ENCODE data around the gene NELFA.
"Not testable (repeated sequence)": the region's sequence is repeated elsewhere in the genome, so short reads cannot be mapped to it uniquely, and the experiment has no call there.

The NELFA gene

GRCh38 chr4:2015008-2015407 lies 6.2 kb upstream of the NELFA start:
- no peak for TF ChIP-seq ZNF274 (IDR thresholded peaks at IDR 0.05; ENCODE audit: low read depth, low read length)

DNA sequence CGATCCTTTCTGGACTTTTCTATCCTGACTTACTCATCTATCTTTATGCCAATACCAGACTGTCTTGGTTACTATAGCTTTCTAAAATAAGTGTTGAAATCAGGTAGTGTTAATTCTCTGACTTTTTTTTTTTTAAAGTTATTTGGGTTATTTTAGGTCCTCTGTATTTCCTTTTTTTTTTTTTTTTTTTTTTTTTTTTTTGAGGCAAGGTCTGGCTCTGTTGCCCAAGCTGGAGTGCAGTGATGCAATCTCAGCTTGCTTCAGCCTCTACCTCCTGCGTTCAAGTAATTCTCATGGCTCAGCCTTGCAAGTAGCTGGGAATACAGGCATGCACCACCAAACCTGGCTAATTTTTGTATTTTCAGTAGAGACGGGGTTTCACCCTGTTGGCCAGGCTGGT lies 2.8 kb upstream of the NELFA start:
- no peak overlapping the region for H3K4me3 ChIP-seq (ENCODE audit: low read length)
- no peak for TF ChIP-seq ZNF274 (IDR thresholded peaks at IDR 0.05; ENCODE audit: low read depth, low read length)

More at GRCh38 chr4:2015008-2015407, 6.2 kb upstream of the NELFA start:
- H3K4me3 ChIP-seq (ENCODE audit: low read length) = no peak overlapping the region

GRCh38 chr4:2009651-2010233 lies 968 bp upstream of the NELFA start:
- no peak for TF ChIP-seq ZNF274 (IDR thresholded peaks at IDR 0.05; ENCODE audit: low read depth, low read length)
- H3K4me3 ChIP-seq (ENCODE audit: low read length) = peak overlapping the region; percentile 96; the same call in 1 of the 2 replicates

DNA sequence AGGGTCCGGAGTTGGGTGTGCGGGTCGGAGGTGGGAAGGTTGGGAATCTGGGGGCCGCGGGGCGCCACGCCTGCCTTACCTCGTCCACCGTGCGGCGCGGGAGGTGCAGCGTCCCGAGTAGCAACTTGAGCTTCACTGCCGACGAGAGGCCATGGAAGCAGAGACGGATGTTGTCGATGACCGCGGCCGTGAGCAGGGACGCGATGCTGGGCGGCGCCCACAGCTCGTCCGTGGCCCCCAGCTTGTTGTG lies 178 bp downstream of the NELFA start:
- peak overlapping the region; percentile 96 for H3K4me3 ChIP-seq (ENCODE audit: low read length)
- TF ChIP-seq ZNF274 (IDR thresholded peaks at IDR 0.05; ENCODE audit: low read depth, low read length) = no peak

DNA sequence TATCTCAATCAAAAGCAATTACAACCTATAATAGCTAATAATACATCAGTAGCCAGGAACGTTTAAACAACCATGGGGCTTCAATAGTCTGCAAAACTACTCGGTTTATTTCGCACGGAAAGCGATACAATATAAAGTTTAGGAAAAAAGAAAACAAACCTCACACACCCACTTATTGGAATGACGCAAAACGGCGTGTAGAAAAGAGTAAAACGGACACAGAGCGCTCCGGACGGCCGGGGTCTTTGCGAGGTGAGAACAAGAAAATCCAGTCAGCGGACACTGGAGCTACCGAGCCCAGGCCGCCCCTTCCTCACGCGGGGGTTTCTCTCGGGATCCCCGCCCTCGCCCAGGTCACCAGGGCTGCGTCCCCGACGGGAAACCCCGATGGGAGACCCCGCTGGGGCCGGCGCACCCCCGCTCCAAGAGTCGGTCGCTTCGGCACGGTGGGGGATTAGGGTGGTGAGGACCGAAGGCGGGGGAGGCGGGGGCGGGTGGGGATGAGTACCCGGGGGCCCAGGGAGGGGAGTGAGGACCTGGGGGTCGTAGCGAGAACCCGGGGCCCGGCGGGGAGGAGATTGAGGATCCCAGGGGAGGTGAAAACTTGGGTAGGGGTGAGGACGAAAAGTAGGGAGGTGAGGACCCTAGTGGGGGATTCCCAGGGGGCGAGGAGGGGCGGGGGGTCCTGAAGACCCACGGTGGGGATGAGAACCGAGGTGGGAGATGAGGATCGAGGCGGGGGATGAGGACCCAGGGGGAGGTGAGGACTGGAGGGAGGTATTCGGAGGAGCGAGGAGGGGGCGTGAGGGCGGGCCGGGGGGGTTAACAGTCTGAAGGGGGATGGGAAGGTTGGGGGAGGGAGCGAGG lies 737 bp downstream of the NELFA start:
- TF ChIP-seq ZNF274 (IDR thresholded peaks at IDR 0.05; ENCODE audit: low read depth, low read length) = no peak
- peak overlapping the region; percentile 96 for H3K4me3 ChIP-seq (ENCODE audit: low read length)

DNA sequence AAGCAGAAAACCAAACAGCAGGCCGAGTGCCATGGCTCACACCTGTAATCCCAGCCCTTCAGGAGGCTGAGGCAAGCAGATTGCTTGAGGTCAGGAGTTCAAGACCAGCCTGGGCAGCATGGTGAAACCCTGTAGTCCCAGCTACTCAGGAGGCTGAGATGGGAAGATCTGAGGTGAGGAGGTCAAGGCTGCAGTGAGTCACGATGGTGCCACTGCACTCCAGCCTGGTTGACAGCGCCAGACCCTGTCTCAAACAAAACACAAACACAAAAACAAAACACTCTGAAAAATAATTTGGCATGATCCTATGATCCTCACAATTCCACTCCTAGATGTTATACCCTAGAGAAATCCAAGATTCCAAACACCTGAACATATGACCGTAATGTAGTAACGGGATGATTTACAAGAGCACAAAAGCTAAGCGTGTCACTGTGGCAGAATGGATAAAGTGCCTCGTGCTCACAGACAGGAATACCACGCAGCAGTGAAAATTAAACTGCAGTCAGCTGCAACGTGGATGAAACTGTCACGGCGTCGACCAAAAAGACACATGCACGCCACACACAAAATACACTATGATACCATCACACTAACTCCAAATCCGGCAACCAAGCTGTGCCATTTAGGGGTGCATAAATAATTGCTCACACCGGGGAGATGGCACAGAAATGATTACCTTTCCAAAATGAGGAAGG lies 1.7 kb downstream of the NELFA start:
- H3K4me3 ChIP-seq (ENCODE audit: low read length) = peak overlapping the region; percentile 96
- TF ChIP-seq ZNF274 (IDR thresholded peaks at IDR 0.05; ENCODE audit: low read depth, low read length) = no peak

- no peak overlapping the region for H3K4me3 ChIP-seq (ENCODE audit: low read length)
These were observed 2.4 kb downstream of the NELFA start for GRCh38 chr4:2006367-2006766.

DNA sequence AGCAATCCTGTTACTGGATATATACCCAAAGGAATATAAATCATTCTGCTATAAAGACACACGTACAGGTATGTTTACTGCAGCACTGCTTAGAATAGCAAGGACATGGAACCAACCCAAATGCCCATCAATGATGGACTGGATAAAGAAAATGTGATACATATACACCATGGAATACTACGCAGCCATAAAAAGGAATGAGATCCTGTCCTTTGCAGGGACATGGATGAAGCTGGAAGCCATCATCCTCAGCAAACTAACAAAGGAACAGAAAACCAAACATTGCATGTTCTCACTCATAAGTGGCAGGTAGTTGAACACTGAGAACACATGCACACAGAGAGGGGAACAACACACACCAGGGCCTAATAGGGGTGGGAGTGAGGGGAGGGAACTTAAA lies 5.4 kb downstream of the NELFA start:
- not testable (repeated sequence) for H3K4me3 ChIP-seq (ENCODE audit: low read length)

More at GRCh38 chr4:2006367-2006766, 2.4 kb downstream of the NELFA start:
- no peak for TF ChIP-seq ZNF274 (IDR thresholded peaks at IDR 0.05; ENCODE audit: low read depth, low read length)

DNA sequence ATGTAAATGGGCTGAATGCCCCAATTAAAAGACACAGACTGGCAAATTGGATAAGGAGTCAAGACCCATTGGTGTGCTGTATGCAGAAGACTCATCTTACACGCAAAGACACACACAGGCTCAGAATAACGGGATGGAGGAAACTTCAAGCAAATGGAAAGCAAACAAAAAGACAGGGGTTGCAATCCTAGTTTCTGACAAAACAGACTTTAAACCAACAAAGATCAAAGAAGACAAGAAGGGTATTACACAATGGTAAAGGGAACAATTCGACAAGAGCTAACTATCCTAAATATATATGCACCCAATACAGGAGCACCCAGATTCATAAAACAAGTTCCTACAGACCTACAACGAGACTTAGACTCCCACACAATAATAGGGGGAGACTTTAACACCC lies 9.5 kb downstream of the NELFA start:
- not testable (repeated sequence) for H3K4me3 ChIP-seq (ENCODE audit: low read length)

- no peak overlapping the region for H3K4me3 ChIP-seq (ENCODE audit: low read length)
- TF ChIP-seq ZNF274 (IDR thresholded peaks at IDR 0.05; ENCODE audit: low read depth, low read length) = no peak
These were observed 10.5 kb downstream of the NELFA start for GRCh38 chr4:1998296-1998695.

GRCh38 chr4:1997712-1998111 lies 11.1 kb downstream of the NELFA start:
- no peak for TF ChIP-seq ZNF274 (IDR thresholded peaks at IDR 0.05; ENCODE audit: low read depth, low read length)
- no peak overlapping the region for H3K4me3 ChIP-seq (ENCODE audit: low read length)

DNA sequence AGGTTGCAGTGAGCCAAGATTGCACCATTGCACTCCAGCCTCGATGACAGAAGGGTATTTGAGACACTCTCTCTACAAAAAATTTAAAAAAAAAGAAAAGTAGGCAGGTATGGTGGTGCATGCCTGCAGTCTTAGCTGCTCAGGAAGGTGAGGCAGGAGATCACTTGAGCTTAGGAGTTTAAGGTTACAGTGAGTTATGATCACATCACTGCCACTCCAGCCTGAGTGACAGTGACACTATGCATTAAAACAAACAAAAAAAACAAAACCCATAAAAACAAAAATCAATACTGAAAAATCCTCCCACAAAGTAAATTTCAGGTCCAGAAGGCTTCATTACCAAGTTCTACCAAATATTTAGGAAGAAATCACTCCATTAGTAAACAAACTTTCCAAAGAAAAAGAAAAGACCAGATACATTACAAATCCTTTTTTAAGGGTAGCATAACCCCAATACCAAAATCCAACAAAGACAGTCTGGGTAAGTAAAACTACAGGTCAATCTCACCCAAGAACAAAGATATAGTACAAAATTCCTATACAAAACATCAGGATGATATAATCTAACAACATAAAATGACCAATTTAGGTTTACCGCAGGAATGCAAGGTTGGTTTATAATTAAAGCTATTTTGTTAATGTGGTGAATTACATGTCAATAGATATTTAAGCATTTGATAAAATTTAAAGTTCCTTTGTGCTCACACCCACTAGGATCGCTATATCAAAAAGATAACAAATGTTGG lies 11.7 kb downstream of the NELFA start:
- no peak overlapping the region for H3K4me3 ChIP-seq (ENCODE audit: low read length)
- no peak for TF ChIP-seq ZNF274 (IDR thresholded peaks at IDR 0.05; ENCODE audit: low read depth, low read length)

- no peak for TF ChIP-seq ZNF274 (IDR thresholded peaks at IDR 0.05; ENCODE audit: low read depth, low read length)
These were observed 13.8 kb downstream of the NELFA start for GRCh38 chr4:1994938-1995337.

GRCh38 chr4:1993718-1994516 lies 14.9 kb downstream of the NELFA start:
- H3K4me3 ChIP-seq (ENCODE audit: low read length) = not testable (repeated sequence)

More at GRCh38 chr4:1994938-1995337, 13.8 kb downstream of the NELFA start:
- H3K4me3 ChIP-seq (ENCODE audit: low read length) = no peak overlapping the region
